NT2/D1 (cell line): ENCODE results near the gene COL18A1.

ENCODE experiments used
- SUZ12 ChIP-seq: IDR thresholded peaks from 2 replicates; pipeline ENCODE4 v1.6.1; 2011; ENCODE audit not compliant: insufficient read length, insufficient read depth; ENCODE audit errors: extremely low read depth
- YY1 ChIP-seq: IDR thresholded peaks from 2 replicates; pipeline ENCODE4 v1.6.1; 2011; ENCODE audit not compliant: insufficient read length, insufficient read depth
- ZNF274 ChIP-seq: IDR thresholded peaks from 2 replicates; pipeline ENCODE4 v1.6.1; 2011; ENCODE audit warnings: mild to moderate bottlenecking, low read depth, low read length

DNA sequence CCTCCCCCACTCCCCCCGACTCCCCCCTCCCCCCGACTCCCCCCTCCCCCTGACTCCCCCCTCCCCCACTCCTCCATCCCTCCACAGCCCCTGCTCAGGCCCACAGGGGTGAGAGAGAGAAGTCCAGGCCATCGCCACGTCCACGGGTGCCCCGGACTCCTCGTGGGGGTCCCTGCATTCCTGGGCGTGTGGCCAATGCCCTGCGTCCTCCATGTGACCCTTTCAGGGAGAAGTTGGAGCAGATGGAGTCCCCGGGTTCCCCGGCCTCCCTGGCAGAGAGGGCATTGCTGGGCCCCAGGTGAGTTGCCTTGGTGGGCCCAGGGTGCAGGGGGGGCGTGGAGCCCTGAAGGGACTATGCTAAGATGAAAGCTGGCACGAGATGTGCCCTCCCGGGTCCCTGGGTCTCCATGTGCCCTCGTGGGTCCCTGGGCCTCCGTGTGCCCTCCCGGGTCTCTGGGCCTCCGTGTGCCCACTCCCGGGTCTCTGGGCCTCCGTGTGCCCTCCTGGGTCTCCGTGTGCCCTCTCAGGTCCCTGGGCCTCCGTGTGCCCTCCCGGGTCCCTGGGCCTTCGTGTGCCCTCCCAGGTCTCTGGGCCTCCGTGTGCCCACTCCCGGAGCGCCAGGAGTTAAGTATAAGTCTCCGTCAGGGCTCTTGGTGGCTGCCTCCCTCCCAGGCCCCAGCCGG, 85.2 kb downstream of the COL18A1 start:
- TF ChIP-seq YY1, result no peak
- no peak for TF ChIP-seq SUZ12
- no peak for TF ChIP-seq ZNF274
